Measurements from ENCODE around the gene SLC36A2. TPM values are rescaled to one million over a fixed set of nuclear protein-coding genes. Genes with fewer than 3 reads are reported as not detected.
A peak's percentile ranks its signal among the peaks of the same experiment; 100 is the strongest.
"Not testable (repeated sequence)": the region's sequence is repeated elsewhere in the genome, so short reads cannot be mapped to it uniquely, and the experiment has no call there.

SLC36A2 gene
- total RNA-seq, 1 donor from 2014 or later, result 1.7 TPM

GRCh38 chr5:151326266-151326665, 21.1 kb downstream of the SLC36A2 start:
- no peak for DNase-seq (ENCODE audit: low spot score)

GRCh38 chr5:151320481-151320880, 26.9 kb downstream of the SLC36A2 start:
- no peak for DNase-seq (ENCODE audit: low spot score)

GRCh38 chr5:151318850-151319732, 28.3 kb downstream of the SLC36A2 start:
- peak; percentile 64 for DNase-seq (ENCODE audit: low spot score)

- DNase-seq (ENCODE audit: low spot score), result peak; percentile 82
Observed at GRCh38 chr5:151317871-151318270, 29.5 kb downstream of the SLC36A2 start.

GRCh38 chr5:151315998-151316597, 31.3 kb downstream of the SLC36A2 start:
- DNase-seq (ENCODE audit: low spot score), result peak; percentile 74

- no peak for DNase-seq (ENCODE audit: low spot score)
Observed at GRCh38 chr5:151313357-151313756, 34.0 kb downstream of the SLC36A2 start.

GRCh38 chr5:151312756-151313324, 34.5 kb downstream of the SLC36A2 start:
- DNase-seq (ENCODE audit: low spot score), result no peak

- no peak for DNase-seq (ENCODE audit: low spot score)
Observed at GRCh38 chr5:151310932-151311331, 36.4 kb downstream of the SLC36A2 start.

- DNase-seq (ENCODE audit: low spot score), result not testable (repeated sequence)
Observed at GRCh38 chr5:151309821-151310220, 37.5 kb downstream of the SLC36A2 start.

GRCh38 chr5:151309266-151309665, 38.1 kb downstream of the SLC36A2 start:
- DNase-seq (ENCODE audit: low spot score), result not testable (repeated sequence)

- DNase-seq (ENCODE audit: low spot score), result no peak
Observed at GRCh38 chr5:151303666-151304065, 43.7 kb downstream of the SLC36A2 start, which contains the start of gene SLC36A3. TSS of gene SLC36A3 (minus strand) at chr5:151303766. CDS start at chr5:151303354, 412 bp downstream.

GRCh38 chr5:151298063-151298855, 49.1 kb downstream of the SLC36A2 start:
- DNase-seq (ENCODE audit: low spot score), result peak; percentile 64

- DNase-seq (ENCODE audit: low spot score), result no peak
Observed at GRCh38 chr5:151296974-151297373, 50.4 kb downstream of the SLC36A2 start.

GRCh38 chr5:151296478-151296830, 50.9 kb downstream of the SLC36A2 start:
- DNase-seq (ENCODE audit: low spot score), result no peak

- DNase-seq (ENCODE audit: low spot score), result no peak
Observed at GRCh38 chr5:151295791-151296477, 51.4 kb downstream of the SLC36A2 start.

GRCh38 chr5:151295138-151295537, 52.2 kb downstream of the SLC36A2 start:
- no peak for DNase-seq (ENCODE audit: low spot score)

GRCh38 chr5:151293624-151294023, 53.7 kb downstream of the SLC36A2 start:
- DNase-seq (ENCODE audit: low spot score), result no peak

- DNase-seq (ENCODE audit: low spot score), result no peak
Observed at GRCh38 chr5:151288180-151288579, 59.2 kb downstream of the SLC36A2 start.

- no peak for DNase-seq (ENCODE audit: low spot score)
Observed at GRCh38 chr5:151286246-151286645, 61.1 kb downstream of the SLC36A2 start.

- DNase-seq (ENCODE audit: low spot score), result peak; percentile 51
Observed at GRCh38 chr5:151285683-151286082, 61.7 kb downstream of the SLC36A2 start.

- no peak for DNase-seq (ENCODE audit: low spot score)
Observed at GRCh38 chr5:151284392-151284967, 62.9 kb downstream of the SLC36A2 start.

Data from umbilical cord (tissue), 2 donors.